GM23338 (cell line): Measurements from ENCODE around the gene SRCIN1. TPM values are rescaled to one million over a fixed set of nuclear protein-coding genes. Genes with fewer than 3 reads are reported as not detected.

ENCODE experiments used
- ATAC-seq: fragments of 200-7000 bp; cut with Tn5 transposase; 3 replicates; pipeline ENCODE4 v1.9.1; 2020
- DNase-seq: peaks from one replicate; pipeline ENCODE4 v3.0.0-alpha.2; 2015; ENCODE audit warnings: low spot score
- H2AFZ ChIP-seq: fragments of 200-600 bp; sonication (generic); 2 replicates; pipeline ENCODE4 v1.8.0; 2016; ENCODE audit warnings: antibody characterized with exemption, mild to moderate bottlenecking, moderate library complexity
- H3F3A ChIP-seq: fragments of 200-600 bp; sonication (generic); replicated peaks from 2 replicates; pipeline ENCODE4 v1.8.0; 2017; ENCODE audit warnings: antibody characterized with exemption, mixed run types, low read depth
- H3K27ac ChIP-seq: fragments of 200-600 bp; sonication (generic); 2 replicates; pipeline ENCODE4 v1.6.1; 2016; ENCODE audit warnings: low read depth
- H3K27me3 ChIP-seq: fragments of 200-600 bp; sonication (generic); 2 replicates; pipeline ENCODE4 v1.8.0; 2016; ENCODE audit warnings: mild to moderate bottlenecking, mixed run types, moderate library complexity; ENCODE audit not compliant: insufficient read depth
- H3K36me3 ChIP-seq: fragments of 200-600 bp; sonication (generic); 2 replicates; pipeline ENCODE4 v1.8.0; 2016; ENCODE audit warnings: mild to moderate bottlenecking; ENCODE audit not compliant: insufficient read depth
- H3K4me1 ChIP-seq: fragments of 200-600 bp; sonication (generic); 2 replicates; pipeline ENCODE4 v1.8.0; 2016; ENCODE audit warnings: mild to moderate bottlenecking, moderate library complexity; ENCODE audit not compliant: insufficient read depth
- H3K4me2 ChIP-seq: fragments of 200-600 bp; sonication (generic); 2 replicates; pipeline ENCODE4 v1.7.1; 2017; ENCODE audit warnings: mixed run types
- H3K4me3 ChIP-seq: fragments of 200-600 bp; sonication (generic); 2 replicates; pipeline ENCODE4 v1.6.1; 2016; ENCODE audit warnings: mixed run types
- H3K79me2 ChIP-seq: fragments of 200-600 bp; sonication (generic); replicated peaks from 2 replicates; pipeline ENCODE4 v1.8.0; 2017; ENCODE audit warnings: mild to moderate bottlenecking; ENCODE audit not compliant: insufficient read depth
- H3K9me2 ChIP-seq: fragments of 200-600 bp; sonication (generic); 2 replicates; pipeline ENCODE4 v1.8.0; 2017; ENCODE audit not compliant: insufficient read depth
- H4K20me1 ChIP-seq: fragments of 200-600 bp; sonication (generic); replicated peaks from 2 replicates; pipeline ENCODE4 v1.8.0; 2017; ENCODE audit warnings: mild to moderate bottlenecking; ENCODE audit not compliant: insufficient read depth
- H3K27ac Mint-ChIP-seq: 2 replicates; pipeline ENCODE4 v1.8.0; 2020; ENCODE audit warnings: inconsistent platforms, mild to moderate bottlenecking, moderate library complexity, mixed read lengths
- H3K27me3 Mint-ChIP-seq: 3 replicates; pipeline ENCODE4 v1.8.0; 2022; ENCODE audit warnings: low read depth, mild to moderate bottlenecking, moderate library complexity, mixed read lengths, inconsistent platforms; ENCODE audit not compliant: insufficient read depth, poor library complexity
- H3K36me3 Mint-ChIP-seq: 3 replicates; pipeline ENCODE4 v1.8.0; 2021; ENCODE audit warnings: low read depth, mild to moderate bottlenecking, inconsistent platforms, moderate library complexity, mixed read lengths
- H3K4me1 Mint-ChIP-seq: 3 replicates; pipeline ENCODE4 v1.8.0; 2020; ENCODE audit warnings: mild to moderate bottlenecking, inconsistent platforms, mixed read lengths
- H3K4me3 Mint-ChIP-seq: 3 replicates; pipeline ENCODE4 v1.8.0; 2021; ENCODE audit warnings: moderate library complexity, mild to moderate bottlenecking, inconsistent platforms, mixed read lengths
- H3K9me3 Mint-ChIP-seq: 3 replicates; pipeline ENCODE4 v1.8.0; 2020; ENCODE audit warnings: moderate library complexity, mild to moderate bottlenecking, inconsistent platforms, mixed read lengths
- CREB1 ChIP-seq: fragments of 250-450 bp; sonication (Bioruptor Pico); IDR thresholded peaks from 2 replicates; pipeline ENCODE4 v1.5.0; 2020; ENCODE audit warnings: low read depth, mild to moderate bottlenecking, moderate library complexity
- CTCF ChIP-seq, 2 experiments: fragments of 200-600 bp in 1 of 2; sonication (generic) in 1 of 2; conservative IDR thresholded peaks; 2 replicates each; pipeline versions ENCODE4 v1.5.1 to v1.6.1; 2016 to 2017; ENCODE audit warnings: antibody characterized with exemption in 2 of 2, low read depth in 2 of 2, mild to moderate bottlenecking in 2 of 2, moderate library complexity in 1 of 2
- ETS1 ChIP-seq: IDR thresholded peaks from 2 replicates; pipeline ENCODE4 v1.6.1; 2016; ENCODE audit warnings: antibody characterized with exemption
- EZH2 ChIP-seq: fragments of 200-600 bp; sonication (generic); IDR thresholded peaks from one replicate; pipeline ENCODE4 v1.8.0; 2017; ENCODE audit warnings: antibody characterized with exemption, mild to moderate bottlenecking, low read depth; ENCODE audit not compliant: unreplicated experiment
- JUNB ChIP-seq: IDR thresholded peaks from one replicate; pipeline ENCODE4 v1.6.1; 2016; ENCODE audit warnings: antibody characterized with exemption; ENCODE audit not compliant: unreplicated experiment
- NANOG ChIP-seq: IDR thresholded peaks from 2 replicates; pipeline ENCODE4 v1.6.1; 2016; ENCODE audit warnings: antibody characterized with exemption, borderline replicate concordance
- POLR2AphosphoS5 ChIP-seq: IDR thresholded peaks from 2 replicates; pipeline ENCODE4 v1.6.1; 2016; ENCODE audit warnings: antibody characterized with exemption, low read depth
- REST ChIP-seq: IDR thresholded peaks from one replicate; pipeline ENCODE4 v1.6.1; 2018; ENCODE audit warnings: antibody characterized with exemption; ENCODE audit not compliant: unreplicated experiment
- STAT1 ChIP-seq: IDR thresholded peaks from one replicate; pipeline ENCODE4 v1.6.1; 2016; ENCODE audit warnings: antibody characterized with exemption; ENCODE audit not compliant: unreplicated experiment
- ZNF114 ChIP-seq: fragments of 250-450 bp; sonication (Bioruptor Pico); IDR thresholded peaks from 2 replicates; pipeline ENCODE4 v1.5.0; 2020; ENCODE audit warnings: mild to moderate bottlenecking, moderate library complexity
- ZNF331 ChIP-seq: fragments of 250-450 bp; sonication (Bioruptor Pico); IDR thresholded peaks from 2 replicates; pipeline ENCODE4 v1.5.0; 2020; ENCODE audit warnings: low read depth, mild to moderate bottlenecking, moderate library complexity
- polyA plus RNA-seq: library from polyadenylated mRNA; unstranded; fragments of >200 nt; fragmentation: Nextera tagmentation; extraction: Ambion mirVana; gene quantifications from 2 replicates; pipeline ENCODE4 v1.2.1, GENCODE V29; 2016
- total RNA-seq: library from RNA; depleted of rRNA; stranded (reverse); fragments of >200 nt; shearing (Covaris generic); gene quantifications from 2 replicates; pipeline ENCODE4 v1.2.3, GENCODE V29; 2014

The SRCIN1 gene
- total and polyA plus RNA-seq, 2 experiments from 2014 or later = 0.87 to 2.2 TPM

GRCh38 chr17:38596651-38597050 lies 9.1 kb downstream of the SRCIN1 start (continued):
- no peak for TF ChIP-seq NANOG
- TF ChIP-seq EZH2 = no peak
- no peak for TF ChIP-seq REST
- no peak for TF ChIP-seq ZNF114 (CRISPR knock-in tag)
- TF ChIP-seq JUNB = no peak
- TF ChIP-seq ZNF331 (CRISPR knock-in tag) = no peak
- TF ChIP-seq CREB1 (CRISPR knock-in tag) = no peak

- peaks cover 88% of the 10 kb centered on the region for H3K4me1 Mint-ChIP-seq
- no peak for TF ChIP-seq ZNF114 (CRISPR knock-in tag)
- TF ChIP-seq REST = no peak
- TF ChIP-seq POLR2AphosphoS5 = no peak
- TF ChIP-seq CREB1 (CRISPR knock-in tag) = no peak
- TF ChIP-seq EZH2 = no peak
- no peak for TF ChIP-seq ETS1
- no peak for TF ChIP-seq STAT1
- TF ChIP-seq NANOG = no peak
- no peak for TF ChIP-seq CTCF (conservative IDR thresholded peaks at IDR 0.05; ENCODE audit: low read depth in 2 of 2)
These were observed 9.9 kb downstream of the SRCIN1 start for GRCh38 chr17:38595892-38596291.

More at GRCh38 chr17:38595892-38596291, 9.9 kb downstream of the SRCIN1 start:
- ATAC-seq (no peak), DNase-seq (no peak)
- Mint-ChIP-seq H3K9me3 (no peaks in the 10 kb centered on the region), H3K27ac (no peak overlapping the region), H3K27me3 (peaks cover 31% of the 10 kb centered on the region), H3K36me3 (no peaks in the 10 kb centered on the region), H3K4me3 (no peak overlapping the region)
- H2AFZ ChIP-seq = no peak overlapping the region
- no peaks in the 10 kb centered on the region for H4K20me1 ChIP-seq
- peaks cover 15% of the 10 kb centered on the region; the same call in 1 of the 2 replicates for H3F3A ChIP-seq
- H3K4me2 ChIP-seq = no peak overlapping the region
- H3K79me2 ChIP-seq = no peaks in the 10 kb centered on the region
- H3K4me1 ChIP-seq = peaks cover 44% of the 10 kb centered on the region
- no peak overlapping the region for H3K27ac ChIP-seq
- H3K4me3 ChIP-seq = no peak overlapping the region
- H3K36me3 ChIP-seq = no peaks in the 10 kb centered on the region
- H3K9me2 ChIP-seq = no peaks in the 10 kb centered on the region
- peaks cover 39% of the 10 kb centered on the region for H3K27me3 ChIP-seq
